ENCODE data around the gene NME2.

Gene NME2

GRCh38 chr17:51149163-51149562, 17.0 kb upstream of the NME2 start:
- no peak overlapping the region for H3K4me3 ChIP-seq (ENCODE audit: low read depth, low read length)
- ChIA-PET CTCF (interaction anchor here (0.7 to 4.6 kb wide), 2 partner anchors 144 to 149 kb away, joined by 3 to 116 read pairs; no protein-coding TSS in a partner anchor), POLR2A (no interaction called here)
- TF ChIP-seq, protein P1, sequence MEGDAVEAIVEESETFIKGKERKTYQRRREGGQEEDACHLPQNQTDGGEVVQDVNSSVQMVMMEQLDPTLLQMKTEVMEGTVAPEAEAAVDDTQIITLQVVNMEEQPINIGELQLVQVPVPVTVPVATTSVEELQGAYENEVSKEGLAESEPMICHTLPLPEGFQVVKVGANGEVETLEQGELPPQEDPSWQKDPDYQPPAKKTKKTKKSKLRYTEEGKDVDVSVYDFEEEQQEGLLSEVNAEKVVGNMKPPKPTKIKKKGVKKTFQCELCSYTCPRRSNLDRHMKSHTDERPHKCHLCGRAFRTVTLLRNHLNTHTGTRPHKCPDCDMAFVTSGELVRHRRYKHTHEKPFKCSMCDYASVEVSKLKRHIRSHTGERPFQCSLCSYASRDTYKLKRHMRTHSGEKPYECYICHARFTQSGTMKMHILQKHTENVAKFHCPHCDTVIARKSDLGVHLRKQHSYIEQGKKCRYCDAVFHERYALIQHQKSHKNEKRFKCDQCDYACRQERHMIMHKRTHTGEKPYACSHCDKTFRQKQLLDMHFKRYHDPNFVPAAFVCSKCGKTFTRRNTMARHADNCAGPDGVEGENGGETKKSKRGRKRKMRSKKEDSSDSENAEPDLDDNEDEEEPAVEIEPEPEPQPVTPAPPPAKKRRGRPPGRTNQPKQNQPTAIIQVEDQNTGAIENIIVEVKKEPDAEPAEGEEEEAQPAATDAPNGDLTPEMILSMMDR (IDR thresholded peaks at IDR 0.05; ENCODE audit: insufficient read depth, low read length, missing control alignments), result no peak
- DNase-seq (ENCODE audit: low read depth, low spot score), result no peak

DNA sequence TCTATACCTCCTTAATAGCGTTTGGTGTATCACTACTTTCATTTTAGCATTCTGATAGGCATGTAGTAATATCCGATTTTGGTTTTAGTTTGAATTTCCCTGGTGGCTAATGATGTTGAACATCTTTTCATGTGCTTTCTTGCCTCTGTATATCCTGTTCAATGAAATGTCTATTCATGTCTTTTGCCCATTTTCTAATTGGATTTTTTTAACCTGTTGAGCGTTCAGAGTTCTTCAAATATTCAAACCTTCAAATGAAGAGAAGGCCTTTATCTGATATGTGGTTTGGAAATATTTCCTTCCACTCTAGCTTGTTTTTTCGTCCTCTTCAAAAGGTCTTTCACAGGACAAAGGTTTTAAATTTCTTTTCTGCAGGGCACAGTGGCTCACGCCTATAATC, 15.3 kb upstream of the NME2 start:
- CTCF ChIA-PET, result interaction anchor here (1.1 to 4.6 kb wide), 3 partner anchors 9 to 151 kb away, joined by 3 to 116 read pairs (median 37); no protein-coding TSS in a partner anchor

DNA sequence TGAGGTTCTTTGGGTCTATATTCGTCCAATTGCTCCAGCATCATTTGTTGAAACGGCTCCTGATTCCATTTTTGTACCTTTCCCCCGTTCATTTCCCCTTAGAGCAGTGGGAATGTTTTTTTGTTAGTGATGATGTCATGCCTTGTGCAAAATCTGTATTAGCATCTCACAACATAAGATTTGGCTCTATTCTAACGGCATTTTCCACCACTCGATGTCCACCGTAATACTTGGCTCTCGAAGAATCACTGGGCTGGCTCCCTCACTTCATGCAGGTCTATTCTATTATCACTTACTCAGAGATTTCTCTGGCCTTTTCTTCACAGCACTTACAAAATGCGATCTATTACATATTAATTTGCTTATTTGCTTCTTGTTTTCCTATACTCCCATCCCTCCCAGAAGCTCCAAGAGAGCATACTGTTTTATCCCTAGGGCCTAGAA, 13.4 kb upstream of the NME2 start:
- DNase-seq (ENCODE audit: low read depth, low spot score), result no peak
- CTCF ChIA-PET, result interaction anchor here (0.7 to 4.6 kb wide), 29 partner anchors 10 to 370 kb away, joined by 3 to 116 read pairs (median 7); partner anchors contain the start of gene SPAG9
- POLR2A ChIA-PET, result interaction anchor here (0.7 to 1.2 kb wide), 8 partner anchors 9 to 300 kb away, joined by 3 to 9 read pairs (median 4); partner anchors contain the start of genes NME2, SPAG9 and TOB1
- TF ChIP-seq, protein P1 (IDR thresholded peaks at IDR 0.05; ENCODE audit: insufficient read depth, low read length, missing control alignments), result no peak
- H3K4me3 ChIP-seq (ENCODE audit: low read depth, low read length), result peak overlapping the region; percentile 46

More for the DNA sequence above, 15.3 kb upstream of the NME2 start:
- POLR2A ChIA-PET, result no interaction called here
- TF ChIP-seq, protein P1 (IDR thresholded peaks at IDR 0.05; ENCODE audit: insufficient read depth, low read length, missing control alignments), result no peak
- no peak overlapping the region for H3K4me3 ChIP-seq (ENCODE audit: low read depth, low read length)
- DNase-seq (ENCODE audit: low read depth, low spot score), result no peak

GRCh38 chr17:51153210-51154072, 12.8 kb upstream of the NME2 start, which contains the start of gene NME1:
Gene NME1, plus strand, starts transcription at chr17:51153559. Its CDS starts 2,096 bp downstream, at chr17:51155655.
- H3K4me3 ChIP-seq (ENCODE audit: low read depth, low read length), result peak within 1 kb of the TSS; percentile 93
- ChIA-PET CTCF (interaction anchor here (0.6 to 4.6 kb wide), 32 partner anchors 9 to 370 kb away, joined by 3 to 116 read pairs (median 6); partner anchors contain the start of gene SPAG9), POLR2A (interaction anchor here (0.7 to 1.2 kb wide), 9 partner anchors 9 to 300 kb away, joined by 3 to 9 read pairs (median 4); partner anchors contain the start of genes NME2, SPAG9 and TOB1)
- TF ChIP-seq, protein P1 (IDR thresholded peaks at IDR 0.05; ENCODE audit: insufficient read depth, low read length, missing control alignments), result peak; percentile 81
- peak; percentile 98 for DNase-seq (ENCODE audit: low read depth, low spot score)

GRCh38 chr17:51154176-51154575, 12.0 kb upstream of the NME2 start:
- H3K4me3 ChIP-seq (ENCODE audit: low read depth, low read length), result peak overlapping the region; percentile 93
- POLR2A ChIA-PET, result interaction anchor here (0.9 to 1.1 kb wide), 2 partner anchors 12 to 22 kb away, joined by 3 to 4 read pairs; partner anchors contain the start of gene NME2
- no peak for DNase-seq (ENCODE audit: low read depth, low spot score)
- TF ChIP-seq, protein P1 (IDR thresholded peaks at IDR 0.05; ENCODE audit: insufficient read depth, low read length, missing control alignments), result no peak
- CTCF ChIA-PET, result interaction anchor here (0.6 to 2.1 kb wide), 6 partner anchors 8 to 448 kb away, joined by 3 to 17 read pairs (median 9); no protein-coding TSS in a partner anchor
